Measurements from ENCODE around the gene GAS2.

GRCh38 chr11:22742157-22742613 is 75.8 kb downstream of the GAS2 start:
- TF ChIP-seq POLR2AphosphoS5 (IDR thresholded peaks at IDR 0.05) (no peak), POLR2A (IDR thresholded peaks at IDR 0.05) (no peak)
